Stimulated activated CD8-positive, alpha-beta memory T cell treated with anti-CD3 and anti-CD28 coated beads, Interleukin-12 subunit alpha, Interleukin-12 subunit beta, amount 100 ng/mL, for 24 hours (primary cell): ENCODE data around the gene TRNAU1AP.
"Not testable (repeated sequence)": the region's sequence is repeated elsewhere in the genome, so short reads cannot be mapped to it uniquely, and the experiment has no call there.

Experiments used
- DNase-seq: peaks from one replicate; pipeline ENCODE4 v3.0.0-alpha.2; 2020; ENCODE audit errors: extremely low read depth

The TRNAU1AP gene

DNA sequence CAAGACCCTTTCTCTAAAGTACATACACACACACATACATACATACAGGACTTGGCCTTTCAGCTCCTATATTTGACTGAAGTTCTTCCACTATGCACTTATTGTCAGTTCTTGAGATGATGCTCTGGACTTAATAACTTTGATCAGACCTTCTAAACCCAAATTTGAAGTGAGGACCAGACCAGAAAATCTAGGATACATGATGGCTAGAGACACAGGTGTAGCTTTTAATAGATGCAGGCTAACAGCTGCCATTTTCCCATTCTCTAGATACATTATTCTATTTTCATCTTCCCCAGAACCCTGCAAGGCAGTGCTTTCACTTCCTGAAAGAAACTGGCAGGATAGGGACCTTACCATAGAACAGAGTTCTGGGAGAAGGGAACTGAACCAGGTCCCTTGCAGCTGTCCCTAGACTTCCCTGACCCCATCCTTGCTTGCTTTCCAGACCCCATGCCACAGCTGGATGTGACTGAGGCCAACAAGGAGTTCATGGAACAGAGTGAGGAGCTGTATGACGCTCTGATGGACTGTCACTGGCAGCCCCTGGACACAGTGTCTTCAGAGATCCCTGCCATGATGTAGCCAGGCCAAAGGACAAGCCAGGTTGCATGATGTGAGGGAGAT is 24.3 kb downstream of the TRNAU1AP start:
- no peak for DNase-seq

DNA sequence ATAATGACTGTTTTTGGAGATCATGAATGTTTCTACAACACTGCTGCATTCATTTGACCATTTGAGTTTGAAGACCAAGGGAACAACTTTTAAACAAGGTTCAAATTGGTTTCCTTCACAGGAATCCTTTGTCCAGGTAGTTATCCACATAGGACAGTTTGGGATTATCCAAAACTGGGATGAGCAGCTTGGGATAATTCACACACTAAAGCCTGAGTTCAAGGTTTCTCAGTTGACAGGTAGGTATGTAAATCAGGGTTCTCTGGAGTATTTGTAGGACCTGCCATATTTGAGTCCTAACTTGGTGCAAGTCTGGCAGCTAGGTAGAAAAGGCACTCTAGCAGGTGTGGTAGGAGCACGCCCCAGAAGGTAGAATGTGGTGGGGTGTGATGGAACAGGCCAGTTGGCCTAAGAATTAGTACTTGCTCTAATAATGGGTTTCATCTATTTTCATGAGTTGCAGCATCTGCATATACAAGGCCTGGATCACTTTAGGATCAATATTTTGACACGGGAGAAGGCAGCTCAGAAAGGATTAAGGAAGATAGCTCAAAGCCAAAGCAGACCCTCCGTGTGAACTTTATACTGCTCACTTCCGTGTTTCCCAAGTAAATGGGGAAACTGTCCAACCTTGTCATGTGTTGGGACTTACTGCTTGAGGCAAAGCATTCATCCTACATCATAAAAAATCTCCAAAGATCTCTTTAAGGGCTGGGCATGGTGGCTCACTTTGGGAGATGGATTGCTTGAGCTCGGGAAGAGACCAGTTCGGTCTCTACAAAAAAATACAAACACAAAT is 25.1 kb downstream of the TRNAU1AP start:
- no peak for DNase-seq

DNA sequence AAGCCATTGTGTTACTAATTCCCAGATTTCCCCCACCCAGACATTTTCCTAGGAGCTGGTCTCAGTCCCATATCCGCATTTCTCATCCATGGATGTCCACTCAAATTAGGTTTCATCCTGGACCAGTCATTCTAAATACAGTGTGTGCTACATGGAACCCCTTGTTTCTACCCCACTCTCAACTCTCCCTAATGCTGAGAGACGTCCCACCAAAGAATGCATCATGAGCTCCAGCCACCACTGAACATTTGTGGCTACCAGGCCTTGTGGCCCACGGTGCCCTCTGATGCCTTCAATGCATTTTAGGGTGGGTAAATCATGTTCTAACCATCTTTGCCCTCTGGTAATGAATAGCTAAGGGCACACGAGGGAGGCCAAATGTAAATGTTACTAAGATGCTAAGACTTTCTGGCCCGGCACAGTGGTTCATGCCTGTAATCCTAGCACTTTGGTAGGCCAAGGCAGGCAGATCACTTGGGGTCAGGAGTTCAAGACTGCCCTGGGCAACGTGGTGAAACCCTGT is 25.9 kb downstream of the TRNAU1AP start:
- DNase-seq, result no peak

DNA sequence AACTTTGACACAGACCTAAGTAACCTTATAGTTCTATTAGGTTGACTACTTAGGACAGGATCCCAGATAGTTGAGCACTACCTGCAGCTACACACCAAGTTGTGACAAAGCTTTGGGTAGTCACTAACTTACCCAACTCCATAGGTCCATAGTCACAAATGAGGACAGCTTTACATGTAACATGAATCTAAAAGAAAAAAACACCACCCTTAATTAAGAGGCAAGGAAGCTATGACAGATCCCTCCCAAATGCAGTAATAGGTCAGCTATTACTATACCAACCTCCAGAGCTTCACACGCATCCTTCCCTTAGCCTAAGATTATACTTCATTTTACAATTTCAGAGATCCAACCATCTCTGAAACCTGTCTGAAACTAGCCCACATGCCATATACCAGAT is 26.5 kb downstream of the TRNAU1AP start:
- no peak for DNase-seq

DNA sequence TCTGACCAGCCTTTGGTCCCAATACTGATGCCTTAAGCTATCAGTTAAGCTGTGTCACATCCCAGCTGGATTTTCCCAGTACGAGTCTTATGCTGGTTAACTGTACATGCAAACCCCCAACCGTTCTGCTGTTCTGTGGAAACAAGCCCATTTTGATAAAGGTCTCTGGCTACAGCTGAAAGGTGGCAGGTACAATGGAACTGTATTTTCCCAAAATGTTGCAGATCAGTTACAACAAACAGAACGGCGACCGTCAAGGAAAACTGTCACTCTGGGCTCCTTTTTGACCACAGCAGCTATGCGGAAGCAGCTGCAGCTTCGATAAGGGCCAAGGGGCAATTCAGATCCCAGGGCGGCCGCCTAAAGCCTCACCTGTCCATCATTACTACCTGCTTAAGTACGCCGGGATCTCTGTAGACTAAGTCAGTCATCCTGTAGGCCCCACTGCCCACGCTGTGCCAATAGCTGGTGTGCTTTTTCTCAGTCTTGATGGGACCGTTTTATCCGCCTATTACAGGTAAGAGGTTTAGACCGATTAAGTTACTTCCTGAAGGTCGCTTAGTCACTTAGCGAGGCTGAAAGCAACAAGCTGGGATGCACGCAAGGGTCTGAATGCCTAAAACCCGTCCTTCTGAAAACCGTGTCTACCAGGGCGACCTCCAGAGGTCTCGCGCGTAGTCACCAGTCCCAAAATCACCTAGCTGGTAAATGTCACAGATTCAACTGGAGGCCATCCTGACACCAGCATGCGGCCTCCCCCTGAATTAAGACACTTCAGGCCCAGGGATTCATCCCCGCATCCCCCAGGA is 28.0 kb downstream of the TRNAU1AP start:
- DNase-seq, result no peak

DNA sequence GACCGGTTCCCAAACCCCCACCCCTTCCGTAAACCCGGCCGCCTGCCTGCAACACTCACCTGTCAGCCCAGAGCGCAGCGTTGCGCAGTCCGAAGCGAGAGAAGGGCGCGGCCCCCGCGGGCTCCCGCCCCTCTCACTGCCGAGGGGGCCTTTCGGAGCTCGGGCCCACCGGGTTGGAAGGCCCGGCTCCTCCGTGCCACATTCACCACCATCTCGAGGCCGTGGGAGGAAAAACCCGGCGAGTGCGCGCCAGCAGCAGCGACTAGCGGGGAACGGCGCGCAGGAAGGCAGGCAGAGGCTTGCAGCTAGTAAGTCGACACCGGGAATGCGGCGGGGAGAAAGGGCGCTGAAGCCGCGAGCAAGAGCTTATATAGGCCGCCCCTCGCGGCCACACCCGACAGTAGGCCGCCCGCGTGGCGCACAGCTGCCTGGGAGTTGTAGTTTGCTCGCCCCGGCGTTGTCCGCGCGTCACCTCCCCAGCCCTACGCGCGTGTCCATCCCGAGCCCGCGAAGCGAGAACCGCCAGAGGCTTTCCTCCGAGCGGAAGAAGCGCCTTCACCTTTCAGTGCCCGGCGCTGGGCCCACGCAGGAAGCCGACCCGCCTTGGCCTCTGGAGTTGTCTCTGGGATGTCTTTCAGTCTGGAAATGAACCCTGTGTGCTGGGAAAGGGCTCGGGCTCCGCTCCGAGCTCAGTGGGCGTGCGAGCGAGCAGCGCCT is 28.8 kb downstream of the TRNAU1AP start:
- peak; percentile 86 for DNase-seq

DNA sequence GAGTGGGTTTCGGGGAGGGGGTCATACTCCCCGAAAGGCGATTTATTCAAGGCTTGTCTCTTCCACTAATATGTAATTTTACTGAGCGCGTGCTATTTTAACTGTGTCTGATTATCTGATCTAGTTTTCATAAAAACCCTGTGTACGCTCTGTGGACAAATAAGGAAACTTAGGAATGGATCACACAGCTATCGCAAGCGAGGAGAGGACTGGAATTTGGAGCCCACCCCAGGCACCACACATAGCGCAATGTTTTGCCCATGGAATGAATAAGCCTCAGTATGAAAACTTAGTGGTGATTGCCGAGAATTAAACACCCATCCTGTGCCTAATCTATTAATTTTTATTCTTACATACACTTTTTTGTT is 29.3 kb downstream of the TRNAU1AP start:
- no peak for DNase-seq

DNA sequence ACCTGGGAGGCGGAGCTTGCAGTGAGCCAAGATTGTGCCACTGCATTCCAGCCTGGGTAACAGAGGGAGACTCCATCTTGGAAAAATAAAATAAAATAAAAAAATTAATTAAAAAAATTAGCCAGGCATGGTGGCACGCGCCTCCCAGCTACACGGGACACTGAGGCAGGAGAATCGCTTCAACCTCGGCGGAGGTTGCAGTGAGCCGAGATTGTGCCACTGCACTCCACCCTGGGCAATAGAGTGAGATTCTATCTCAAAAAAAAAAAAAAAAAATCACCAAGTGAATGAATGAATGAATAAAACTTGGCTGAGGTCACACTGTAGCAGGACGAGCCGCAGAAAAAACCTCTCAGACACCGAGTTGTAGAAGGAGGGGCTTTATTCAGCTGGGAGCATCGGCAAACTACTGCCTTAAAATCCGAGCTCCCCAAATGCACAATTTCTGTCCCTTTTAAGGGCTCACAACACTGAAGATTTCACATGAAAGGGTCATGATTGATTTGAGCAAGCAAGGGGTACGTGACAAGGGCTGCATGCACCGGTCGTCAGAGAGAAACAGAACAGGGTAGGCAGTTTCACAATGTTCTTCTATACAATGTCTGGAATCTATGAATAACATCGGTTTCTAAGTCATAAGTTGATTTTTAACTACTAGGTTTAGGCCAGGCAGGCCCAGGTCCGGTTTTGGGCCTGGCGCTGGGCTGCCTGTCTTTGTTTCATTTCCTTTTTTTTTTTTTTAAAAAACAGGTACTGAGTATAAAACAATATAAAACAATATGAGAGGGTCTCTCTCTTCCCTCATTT is 33.9 kb downstream of the TRNAU1AP start:
- DNase-seq, result not testable (repeated sequence)

DNA sequence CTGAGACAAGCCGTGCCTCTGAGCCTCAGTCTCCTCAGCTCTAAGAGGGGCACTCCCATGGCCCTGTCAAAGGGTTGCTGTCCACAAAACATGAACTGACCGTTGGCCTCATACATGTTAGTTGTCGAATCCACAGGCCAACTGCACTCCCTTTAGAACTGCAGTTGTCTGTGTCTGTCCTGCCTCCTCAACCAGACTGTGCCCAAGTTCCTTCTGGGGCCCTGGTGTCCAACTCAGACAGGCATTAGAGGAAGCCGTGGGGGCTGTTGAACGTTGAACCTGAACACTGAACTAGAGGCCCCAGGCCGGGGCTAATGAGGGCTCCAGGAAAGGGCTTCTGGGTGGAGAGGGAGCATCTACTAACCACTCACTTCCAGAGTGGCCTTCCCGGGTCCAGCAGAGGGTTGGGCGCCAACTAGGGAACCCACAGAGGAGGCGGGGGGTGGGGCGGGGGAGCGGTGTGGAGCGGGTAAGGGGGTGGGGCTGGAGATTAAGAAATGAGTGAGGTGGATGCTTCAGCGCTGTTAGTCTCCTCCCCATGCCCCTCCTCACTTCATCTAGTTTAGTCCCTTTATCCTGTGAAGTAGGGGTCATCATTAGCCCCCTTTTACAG is 38.9 kb downstream of the TRNAU1AP start, which contains the start of gene RAB42:
Gene RAB42 (plus strand): TSS at position 558 of the 613 bp plus-strand sequence. CDS start 247 bp downstream, outside the sequence.
- no peak for DNase-seq

DNA sequence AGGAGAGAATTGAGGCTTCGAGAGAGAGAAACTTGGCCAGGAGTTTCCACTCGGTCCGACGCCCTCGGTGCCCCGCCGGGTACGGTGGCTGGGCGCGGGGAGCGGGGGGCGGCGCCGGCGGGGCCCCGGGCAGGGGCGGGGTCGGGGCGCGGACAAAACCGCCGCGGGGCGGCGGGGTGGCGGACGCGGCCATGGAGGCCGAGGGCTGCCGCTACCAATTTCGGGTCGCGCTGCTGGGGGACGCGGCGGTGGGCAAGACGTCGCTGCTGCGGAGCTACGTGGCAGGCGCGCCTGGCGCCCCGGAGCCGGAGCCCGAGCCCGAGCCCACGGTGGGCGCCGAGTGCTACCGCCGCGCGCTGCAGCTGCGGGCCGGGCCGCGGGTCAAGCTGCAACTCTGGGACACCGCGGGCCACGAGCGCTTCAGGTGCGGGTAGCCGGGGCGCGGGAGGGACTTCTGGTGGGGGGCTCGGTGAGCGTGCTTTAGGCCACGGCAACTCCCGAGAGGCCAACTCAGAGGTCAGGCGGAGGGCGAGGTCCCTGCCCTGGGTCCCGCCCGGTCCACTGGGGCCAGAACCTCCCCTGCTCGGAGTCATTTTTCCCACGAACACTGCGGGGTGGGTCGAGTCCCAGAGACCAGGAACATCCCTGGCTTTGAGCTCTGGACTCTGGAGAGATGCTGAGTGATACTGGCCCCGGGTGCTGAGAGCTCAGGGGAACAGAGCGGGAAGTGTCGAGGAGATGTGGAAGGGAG is 39.6 kb downstream of the TRNAU1AP start:
- no peak for DNase-seq

DNA sequence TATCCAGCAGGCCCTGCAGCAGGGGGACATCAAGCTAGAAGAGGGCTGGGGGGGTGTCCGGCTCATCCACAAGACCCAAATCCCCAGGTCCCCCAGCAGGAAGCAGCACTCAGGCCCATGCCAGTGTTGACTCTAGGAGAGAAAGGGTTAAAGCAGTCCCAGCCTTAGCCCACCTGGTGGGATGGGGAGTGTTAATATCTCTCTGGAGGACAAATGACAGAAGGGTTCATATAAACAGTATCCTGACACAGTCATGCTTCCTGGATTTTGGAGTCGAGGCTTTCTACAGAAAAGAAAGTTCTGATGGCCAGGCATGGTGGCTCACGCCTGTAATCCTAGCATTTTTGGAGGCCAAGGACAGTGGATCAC is 41.1 kb downstream of the TRNAU1AP start:
- DNase-seq, result not testable (repeated sequence)

DNA sequence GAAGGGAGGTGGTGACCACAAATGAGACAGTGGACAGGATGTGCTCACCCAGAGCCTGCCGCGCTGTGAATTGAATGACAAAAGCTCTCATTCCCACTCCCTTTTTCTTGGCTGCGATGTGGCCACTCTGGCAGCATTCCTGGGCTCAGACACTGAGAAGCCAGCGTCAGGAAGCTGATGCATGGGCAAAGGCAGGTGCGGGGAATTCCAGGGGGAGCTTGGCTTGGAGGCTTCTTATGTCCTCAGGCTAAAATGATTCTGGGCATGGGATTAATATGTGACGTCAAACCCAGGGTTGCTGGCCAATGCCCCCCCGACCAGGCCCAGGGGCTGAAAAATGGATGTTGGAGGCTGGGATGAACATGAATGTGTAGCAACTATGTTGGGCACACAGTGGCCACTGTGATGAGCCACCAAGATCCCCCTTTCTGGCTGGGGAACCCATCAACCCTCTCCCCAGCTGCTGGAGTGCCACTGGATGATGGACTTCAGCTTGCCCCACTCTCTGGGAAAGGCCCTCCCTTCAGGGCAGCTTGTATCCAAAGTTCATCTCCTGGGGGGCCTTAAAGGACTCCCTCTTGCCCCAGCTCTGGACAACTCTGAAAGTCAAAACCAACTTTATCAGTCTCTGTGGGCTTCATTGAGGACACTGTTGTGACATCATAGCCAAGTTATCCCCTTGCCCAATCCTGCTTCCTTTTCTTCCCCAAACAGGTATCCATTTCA is 42.0 kb downstream of the TRNAU1AP start:
- not testable (repeated sequence) for DNase-seq

DNA sequence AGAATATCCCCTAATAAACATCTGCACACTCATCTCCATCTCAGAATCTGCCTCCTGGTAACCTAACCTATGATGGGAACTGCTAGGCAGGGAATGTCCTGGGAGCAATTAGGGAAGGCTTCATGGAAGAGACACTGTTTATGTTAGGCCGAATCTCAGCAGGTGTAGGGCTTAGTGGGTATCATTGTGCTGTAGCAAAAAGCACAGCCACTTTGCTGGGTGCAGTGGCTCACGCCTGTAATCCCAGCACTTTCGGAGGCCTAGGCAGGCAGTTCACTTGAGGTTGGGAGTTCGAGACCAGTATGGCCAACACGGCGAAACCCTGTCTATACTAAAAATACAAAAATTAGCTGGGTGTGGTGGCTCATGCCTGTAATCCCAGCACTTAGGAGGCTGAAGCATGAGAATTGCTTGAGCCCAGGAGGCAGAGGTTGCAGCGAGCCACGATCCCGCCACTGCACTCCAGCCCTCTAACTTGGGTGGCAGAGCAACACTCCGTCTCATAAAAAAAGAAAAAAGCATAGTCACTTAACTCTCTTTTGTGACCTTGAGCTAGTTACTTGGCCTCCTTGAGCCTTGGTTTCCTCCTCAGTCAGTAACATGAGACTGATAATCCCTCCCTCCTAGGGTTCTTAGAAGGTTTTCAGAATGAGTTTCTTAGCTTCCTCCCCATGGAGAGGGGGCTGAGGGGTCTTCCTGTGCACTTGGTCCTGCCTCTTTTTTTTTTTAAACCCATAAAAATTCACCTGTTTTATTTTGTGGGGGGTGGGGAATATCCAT is 42.7 kb downstream of the TRNAU1AP start:
- DNase-seq, result no peak

DNA sequence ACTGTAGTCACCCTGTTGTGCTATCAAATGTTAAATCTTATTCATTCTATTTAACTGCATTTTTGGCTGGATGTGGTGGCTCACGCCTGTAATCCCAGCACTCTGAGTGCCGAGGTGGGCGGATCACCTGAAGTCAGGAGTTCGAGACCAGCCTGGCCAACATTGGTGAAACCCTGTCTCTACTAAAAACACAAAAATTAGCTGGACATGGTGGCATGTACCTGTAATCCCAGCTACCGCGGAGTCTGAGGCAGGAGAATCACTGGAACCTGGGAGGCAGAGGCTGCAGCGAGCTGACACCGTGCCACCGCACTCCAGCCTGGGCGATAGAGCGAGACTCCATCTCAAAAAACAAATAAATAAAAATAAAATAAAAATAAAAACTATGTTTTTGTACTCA is 43.4 kb downstream of the TRNAU1AP start:
- not testable (repeated sequence) for DNase-seq

DNA sequence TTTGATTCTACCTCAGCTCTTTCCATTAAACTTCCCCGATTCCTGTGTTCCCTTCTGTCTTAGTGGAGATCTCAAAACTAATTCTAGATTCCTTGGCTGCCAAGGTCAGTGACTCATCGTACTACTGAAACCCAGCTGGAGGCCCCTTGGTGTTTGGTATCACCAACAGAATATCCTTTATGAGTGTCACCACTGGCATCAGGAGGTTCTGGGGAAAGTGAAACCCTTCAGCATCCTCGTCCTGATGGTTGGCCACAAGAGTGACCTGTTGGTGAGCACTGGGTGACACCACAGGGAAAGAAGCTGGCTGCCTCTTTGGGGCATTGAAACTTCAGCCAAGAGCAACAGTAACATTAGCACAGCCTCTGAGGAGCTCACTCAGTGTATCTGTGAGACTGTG is 48.8 kb downstream of the TRNAU1AP start:
- no peak for DNase-seq

DNA sequence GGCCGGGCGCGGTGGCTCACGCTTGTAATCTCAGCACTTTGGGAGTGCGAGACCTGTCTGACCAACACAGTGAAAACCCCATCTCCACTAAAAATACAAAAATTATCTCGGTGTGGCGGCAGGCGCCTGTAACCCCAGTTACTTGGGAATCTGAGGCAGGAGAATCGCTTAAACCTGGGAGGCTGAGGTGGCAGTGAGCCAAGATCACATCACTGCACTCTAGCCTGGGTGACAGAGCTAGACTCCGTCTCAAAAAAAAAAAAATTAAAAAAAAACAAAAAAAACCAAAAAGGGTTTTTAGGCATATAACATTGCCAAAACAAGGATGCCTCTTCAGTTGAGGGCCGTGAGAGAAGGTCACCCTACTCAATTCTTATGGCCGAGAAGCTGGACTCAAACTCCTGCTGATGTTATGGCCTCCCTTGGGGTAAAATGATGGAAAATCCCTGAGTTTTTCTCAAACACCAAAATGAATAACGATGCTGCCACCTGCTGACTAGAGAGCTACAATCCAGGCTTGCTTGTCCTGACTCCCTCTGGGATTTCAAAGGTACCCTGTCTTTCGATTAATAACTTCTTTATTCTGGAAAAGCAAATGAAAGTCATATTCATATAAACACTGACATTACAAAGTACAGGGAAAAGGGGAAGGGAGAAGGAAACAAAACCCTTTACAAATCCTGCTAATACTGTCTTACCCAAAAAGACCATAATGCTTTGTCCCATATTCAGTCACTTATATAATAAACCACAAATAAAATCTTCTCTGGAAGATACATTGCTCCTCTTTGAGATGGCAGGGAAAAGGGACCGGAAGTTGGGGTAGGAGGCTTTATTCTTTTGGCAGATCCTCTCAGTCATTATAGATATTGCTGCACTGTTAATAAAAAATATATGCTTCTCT is 49.9 kb downstream of the TRNAU1AP start:
- DNase-seq, result no peak

DNA sequence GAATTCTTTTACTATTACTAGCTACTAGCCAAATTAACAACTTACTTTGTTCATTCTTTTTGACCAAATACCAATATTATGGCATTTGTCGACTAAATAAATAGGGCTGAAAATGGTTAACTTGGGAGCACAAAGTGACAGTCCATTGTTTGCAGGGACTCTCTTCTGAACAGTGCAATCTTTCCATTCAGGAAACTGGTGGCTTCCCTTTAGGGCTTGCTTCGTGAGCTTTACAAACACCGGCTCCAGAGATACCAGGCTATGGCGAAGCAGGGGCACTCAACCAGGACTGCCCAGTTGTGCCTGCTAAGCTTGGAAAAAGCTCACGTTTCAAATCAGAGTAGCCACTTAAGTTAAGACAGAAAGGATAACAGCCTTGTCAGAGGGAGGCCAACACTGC is 51.5 kb downstream of the TRNAU1AP start:
- DNase-seq, result no peak
